ENCODE measurements around the gene CSNK2A3. TPM values are rescaled to one million over a fixed set of nuclear protein-coding genes. Genes with fewer than 3 reads are reported as not detected.
A peak's percentile ranks its signal among the peaks of the same experiment; 100 is the strongest.
"Not testable (repeated sequence)": the region's sequence is repeated elsewhere in the genome, so short reads cannot be mapped to it uniquely, and the experiment has no call there.

Gene CSNK2A3
- total RNA-seq = 1 to 10 TPM; 1.8 to 2.5 TPM

GRCh38 chr11:11352878-11353277 is at the start of gene CSNK2A3:
Gene CSNK2A3 (minus strand): TSS chr11:11353250. CDS start chr11:11353119, 131 bp downstream.
- intact Hi-C loops (cut with micrococcal nuclease); H3K4me1 Mint-ChIP-seq (ENCODE audit: low read depth); H3K36me3 Mint-ChIP-seq (ENCODE audit: low read depth); CTCF ChIA-PET; H3K9me3 Mint-ChIP-seq; DNase-seq; H3K27me3 Mint-ChIP-seq (ENCODE audit: low read depth); H3K27ac Mint-ChIP-seq; H3K4me3 Mint-ChIP-seq: not testable (repeated sequence)

GRCh38 chr11:11401960-11402535 is 49.0 kb upstream of the CSNK2A3 start:
- no peak for DNase-seq
- no peaks in the 10 kb centered on the region for H3K36me3 Mint-ChIP-seq (ENCODE audit: low read depth)
- H3K4me3 Mint-ChIP-seq = no peak overlapping the region
- H3K9me3 Mint-ChIP-seq = no peaks in the 10 kb centered on the region
- CTCF ChIA-PET = no interaction called here
- intact Hi-C loops (cut with micrococcal nuclease) = loop anchor here (2.0 kb wide), 1 partner anchor 385 kb away; no protein-coding TSS in a partner anchor
- H3K27ac Mint-ChIP-seq = no peak overlapping the region
- peaks cover 4% of the 10 kb centered on the region for H3K27me3 Mint-ChIP-seq (ENCODE audit: low read depth)
- no peaks in the 10 kb centered on the region for H3K4me1 Mint-ChIP-seq (ENCODE audit: low read depth)

DNA sequence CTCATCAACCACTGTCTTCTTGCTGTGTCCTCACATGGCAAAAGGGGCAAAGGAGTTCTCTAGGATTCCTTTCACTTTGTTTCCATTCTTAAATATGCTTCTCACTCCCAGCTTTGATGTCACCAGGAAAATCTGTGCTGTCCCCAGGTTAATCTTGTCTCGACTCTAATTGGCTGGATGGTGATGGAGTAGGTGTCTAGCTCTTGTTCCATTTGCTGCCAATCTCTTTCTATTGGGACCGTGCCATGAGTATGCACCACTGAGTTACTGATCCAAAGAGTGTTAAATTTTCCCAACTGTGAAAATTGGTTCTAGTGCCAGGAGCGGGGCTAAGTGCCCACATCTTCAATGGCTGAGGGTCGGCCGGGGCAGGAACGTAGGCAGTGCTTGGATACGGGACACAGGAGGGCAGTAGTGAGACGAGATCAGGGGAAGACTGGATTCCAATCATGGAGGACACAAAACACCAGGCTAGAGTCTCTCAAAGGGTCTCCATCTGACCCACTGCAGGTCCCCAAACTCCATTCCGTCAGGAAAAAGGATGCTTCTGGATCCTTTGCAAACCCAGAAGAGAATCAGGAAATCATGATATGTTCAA is 47.7 kb upstream of the CSNK2A3 start:
- CTCF ChIA-PET = no interaction called here
- no peaks in the 10 kb centered on the region for H3K9me3 Mint-ChIP-seq
- peaks cover 4% of the 10 kb centered on the region for H3K27me3 Mint-ChIP-seq (ENCODE audit: low read depth)
- H3K27ac Mint-ChIP-seq = no peak overlapping the region
- intact Hi-C loops (cut with micrococcal nuclease) = loop anchor here (2.0 kb wide), 1 partner anchor 386 kb away; no protein-coding TSS in a partner anchor
- H3K4me1 Mint-ChIP-seq (ENCODE audit: low read depth) = no peaks in the 10 kb centered on the region
- peak; percentile 10 for DNase-seq
- H3K36me3 Mint-ChIP-seq (ENCODE audit: low read depth) = no peaks in the 10 kb centered on the region
- no peak overlapping the region for H3K4me3 Mint-ChIP-seq

GRCh38 chr11:11400121-11400520 is 47.1 kb upstream of the CSNK2A3 start:
- no peaks in the 10 kb centered on the region for H3K4me1 Mint-ChIP-seq (ENCODE audit: low read depth)
- peaks cover 2% of the 10 kb centered on the region for H3K27me3 Mint-ChIP-seq (ENCODE audit: low read depth)

DNA sequence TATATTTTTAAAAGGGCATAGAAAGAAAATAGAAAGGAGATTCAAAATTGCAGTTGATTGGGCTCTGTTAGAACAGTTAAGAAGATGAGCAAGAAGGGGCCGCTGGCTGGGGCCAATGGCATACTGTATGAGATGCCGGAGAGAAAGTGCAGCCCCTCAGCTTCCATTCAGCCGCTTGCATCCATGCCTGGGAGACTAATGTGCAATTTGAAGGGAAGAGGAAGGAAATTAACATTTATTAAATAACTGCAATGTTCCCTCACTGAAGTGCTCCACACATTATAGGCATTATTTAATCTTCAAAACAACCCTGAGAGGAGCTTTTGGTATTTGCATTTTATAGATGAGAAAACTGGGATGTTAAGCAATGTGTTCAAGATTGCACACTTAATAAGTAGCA is 44.7 kb upstream of the CSNK2A3 start:
- no peak overlapping the region for H3K27ac Mint-ChIP-seq
- DNase-seq = no peak
- H3K9me3 Mint-ChIP-seq = no peaks in the 10 kb centered on the region
- no peaks in the 10 kb centered on the region for H3K4me1 Mint-ChIP-seq (ENCODE audit: low read depth)
- no peak overlapping the region for H3K4me3 Mint-ChIP-seq
- intact Hi-C loops (cut with micrococcal nuclease) = no loop called here
- no peaks in the 10 kb centered on the region for H3K36me3 Mint-ChIP-seq (ENCODE audit: low read depth)
- H3K27me3 Mint-ChIP-seq (ENCODE audit: low read depth) = no peaks in the 10 kb centered on the region
- CTCF ChIA-PET = no interaction called here

More at GRCh38 chr11:11400121-11400520, 47.1 kb upstream of the CSNK2A3 start:
- no peaks in the 10 kb centered on the region for H3K9me3 Mint-ChIP-seq
- H3K27ac Mint-ChIP-seq = no peak overlapping the region
- intact Hi-C loops (cut with micrococcal nuclease) = loop anchor here (2.0 kb wide), 1 partner anchor 387 kb away; no protein-coding TSS in a partner anchor
- H3K36me3 Mint-ChIP-seq (ENCODE audit: low read depth) = no peaks in the 10 kb centered on the region
- CTCF ChIA-PET = interaction anchor here (0.6 kb wide), 1 partner anchor 386 kb away, joined by 4 read pairs; no protein-coding TSS in a partner anchor
- no peak for DNase-seq
- no peak overlapping the region for H3K4me3 Mint-ChIP-seq

- H3K4me1 Mint-ChIP-seq (ENCODE audit: low read depth) = no peaks in the 10 kb centered on the region
- no peak for DNase-seq
- H3K27ac Mint-ChIP-seq = no peak overlapping the region
- intact Hi-C loops (cut with micrococcal nuclease) = no loop called here
- H3K4me3 Mint-ChIP-seq = no peak overlapping the region
- CTCF ChIA-PET = no interaction called here
- no peaks in the 10 kb centered on the region for H3K9me3 Mint-ChIP-seq
- H3K27me3 Mint-ChIP-seq (ENCODE audit: low read depth) = no peaks in the 10 kb centered on the region
- H3K36me3 Mint-ChIP-seq (ENCODE audit: low read depth) = no peaks in the 10 kb centered on the region
Observed at GRCh38 chr11:11397036-11397415, 44.0 kb upstream of the CSNK2A3 start.

- Mint-ChIP-seq H3K36me3 (ENCODE audit: low read depth) (no peaks in the 10 kb centered on the region), H3K27ac (no peak overlapping the region), H3K4me3 (no peak overlapping the region), H3K9me3 (no peaks in the 10 kb centered on the region), H3K4me1 (ENCODE audit: low read depth) (no peaks in the 10 kb centered on the region), H3K27me3 (ENCODE audit: low read depth) (no peaks in the 10 kb centered on the region)
- DNase-seq = no peak
- intact Hi-C loops (cut with micrococcal nuclease) = no loop called here
- CTCF ChIA-PET = no interaction called here
Observed at GRCh38 chr11:11396301-11397035, 43.4 kb upstream of the CSNK2A3 start.

GRCh38 chr11:11395126-11395525 is 42.1 kb upstream of the CSNK2A3 start:
- DNase-seq = no peak
- no peaks in the 10 kb centered on the region for H3K9me3 Mint-ChIP-seq
- CTCF ChIA-PET = no interaction called here
- no peaks in the 10 kb centered on the region for H3K36me3 Mint-ChIP-seq (ENCODE audit: low read depth)
- H3K27ac Mint-ChIP-seq = no peak overlapping the region
- intact Hi-C loops (cut with micrococcal nuclease) = no loop called here
- H3K4me1 Mint-ChIP-seq (ENCODE audit: low read depth) = no peaks in the 10 kb centered on the region
- no peaks in the 10 kb centered on the region for H3K27me3 Mint-ChIP-seq (ENCODE audit: low read depth)
- H3K4me3 Mint-ChIP-seq = no peak overlapping the region

DNA sequence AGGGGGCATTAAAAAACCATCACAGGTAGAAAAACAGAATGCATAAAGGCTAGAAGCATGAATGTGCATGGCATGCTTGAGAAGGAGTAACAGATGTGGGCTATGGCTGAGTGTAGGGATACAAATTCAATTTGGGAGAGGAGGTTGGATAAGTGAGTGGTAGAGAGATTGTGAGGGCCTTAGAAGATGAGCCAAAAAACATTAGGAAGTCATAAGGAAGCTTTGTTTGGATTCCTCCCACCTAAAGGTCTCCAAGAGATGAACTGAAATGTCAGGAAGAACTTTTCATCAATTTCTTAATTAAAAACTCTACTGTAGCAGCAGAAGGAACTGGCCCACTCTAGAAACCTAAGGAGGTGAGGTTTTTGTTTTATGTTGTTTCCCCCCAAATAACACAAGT is 41.2 kb upstream of the CSNK2A3 start:
- H3K9me3 Mint-ChIP-seq = no peaks in the 10 kb centered on the region
- intact Hi-C loops (cut with micrococcal nuclease) = no loop called here
- peaks cover 3% of the 10 kb centered on the region for H3K27me3 Mint-ChIP-seq (ENCODE audit: low read depth)
- CTCF ChIA-PET = no interaction called here
- no peak for DNase-seq
- no peak overlapping the region for H3K4me3 Mint-ChIP-seq
- H3K4me1 Mint-ChIP-seq (ENCODE audit: low read depth) = no peaks in the 10 kb centered on the region
- no peak overlapping the region for H3K27ac Mint-ChIP-seq
- H3K36me3 Mint-ChIP-seq (ENCODE audit: low read depth) = no peaks in the 10 kb centered on the region

DNA sequence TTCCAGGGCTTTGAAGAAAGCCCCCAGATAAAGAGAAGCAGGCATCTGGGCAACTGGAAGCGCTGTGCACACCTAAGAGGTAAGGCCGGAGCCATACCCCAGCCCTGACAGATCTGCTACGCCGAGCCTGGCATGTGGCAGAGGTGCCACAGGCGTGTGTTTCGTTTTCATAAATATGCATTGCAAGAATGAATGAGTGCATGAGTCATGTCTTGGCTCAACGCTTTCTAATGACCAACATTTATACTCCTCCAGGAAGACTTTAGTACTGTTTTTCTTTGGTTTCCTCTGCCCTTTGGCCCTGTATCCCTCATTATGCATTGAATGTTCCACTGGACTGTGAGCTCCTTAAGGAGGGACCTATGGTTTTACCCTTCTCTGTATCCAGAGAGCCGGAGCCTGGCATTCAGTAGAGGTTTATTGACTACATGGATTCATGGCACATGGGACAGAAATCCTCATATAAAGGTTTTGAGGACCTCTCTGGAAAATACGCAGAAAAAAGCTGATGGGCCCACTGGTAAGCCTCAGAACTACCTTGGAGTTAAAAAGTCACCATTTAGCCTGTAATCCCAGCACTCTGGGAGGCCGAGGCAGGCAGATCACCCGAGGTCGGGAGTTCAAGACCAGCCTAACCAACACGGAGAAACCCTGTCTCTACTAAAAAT is 38.9 kb upstream of the CSNK2A3 start:
- no peaks in the 10 kb centered on the region for H3K9me3 Mint-ChIP-seq
- peaks cover 4% of the 10 kb centered on the region for H3K27me3 Mint-ChIP-seq (ENCODE audit: low read depth)
- no peaks in the 10 kb centered on the region for H3K4me1 Mint-ChIP-seq (ENCODE audit: low read depth)
- intact Hi-C loops (cut with micrococcal nuclease) = no loop called here
- CTCF ChIA-PET = no interaction called here
- H3K36me3 Mint-ChIP-seq (ENCODE audit: low read depth) = no peaks in the 10 kb centered on the region
- H3K27ac Mint-ChIP-seq = no peak overlapping the region
- no peak for DNase-seq
- H3K4me3 Mint-ChIP-seq = no peak overlapping the region

DNA sequence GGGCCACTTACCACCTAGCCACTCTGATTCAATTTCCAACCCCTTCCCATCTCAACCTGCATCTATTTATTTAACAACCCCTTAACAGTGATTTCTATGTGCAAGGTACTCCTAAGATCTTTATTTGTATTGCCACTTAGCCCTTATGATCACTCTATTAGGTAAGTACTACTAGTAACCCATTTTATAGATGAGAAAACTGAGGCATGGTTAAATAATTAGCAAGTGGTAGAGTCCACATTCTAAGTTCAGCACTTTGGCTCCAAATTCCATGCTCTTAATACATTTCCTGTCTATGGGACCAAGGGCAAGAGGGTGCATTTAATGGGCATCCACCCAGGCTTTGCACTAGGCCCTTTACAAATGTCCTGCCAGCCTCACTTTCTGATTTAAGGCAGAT is 38.1 kb upstream of the CSNK2A3 start:
- no peak overlapping the region for H3K27ac Mint-ChIP-seq
- DNase-seq = no peak
- CTCF ChIA-PET = no interaction called here
- peaks cover 4% of the 10 kb centered on the region for H3K27me3 Mint-ChIP-seq (ENCODE audit: low read depth)
- H3K9me3 Mint-ChIP-seq = no peaks in the 10 kb centered on the region
- intact Hi-C loops (cut with micrococcal nuclease) = no loop called here
- no peaks in the 10 kb centered on the region for H3K4me1 Mint-ChIP-seq (ENCODE audit: low read depth)
- no peaks in the 10 kb centered on the region for H3K36me3 Mint-ChIP-seq (ENCODE audit: low read depth)
- H3K4me3 Mint-ChIP-seq = no peak overlapping the region

DNA sequence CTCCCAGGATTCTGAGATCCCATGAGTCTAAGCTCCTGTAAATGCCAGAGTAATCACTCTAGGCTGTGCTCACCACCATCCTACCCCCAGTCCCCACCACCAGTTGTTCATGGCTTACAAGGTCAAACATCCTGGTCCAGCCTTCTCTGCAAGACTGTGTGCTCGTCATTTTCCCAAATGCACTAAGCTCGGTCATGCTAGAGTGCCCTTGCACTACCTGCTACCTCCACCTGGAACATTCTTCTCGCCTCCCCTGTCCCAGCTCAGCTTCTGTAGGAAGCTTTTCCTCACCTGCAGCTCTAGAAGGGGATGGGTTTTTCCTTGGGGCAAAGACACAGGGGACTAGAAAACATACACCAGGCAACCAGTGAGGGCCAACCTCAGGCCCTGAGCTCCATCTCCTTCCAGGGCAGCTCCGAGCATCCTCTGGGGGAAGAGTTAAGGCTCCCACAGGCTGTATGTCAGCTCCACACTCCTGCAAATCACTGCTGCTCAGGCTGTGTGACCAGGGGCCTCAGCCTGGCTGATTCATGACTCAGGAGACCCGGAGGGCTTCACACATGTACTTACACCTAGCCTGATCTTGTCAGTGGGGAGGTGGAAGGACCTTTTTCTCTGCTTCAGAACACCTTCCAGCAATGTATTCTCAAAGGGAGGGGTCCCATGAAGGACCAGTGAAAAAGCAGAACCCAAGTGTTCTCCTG is 37.2 kb upstream of the CSNK2A3 start:
- H3K4me1 Mint-ChIP-seq (ENCODE audit: low read depth) = no peaks in the 10 kb centered on the region
- DNase-seq = no peak
- no peaks in the 10 kb centered on the region for H3K36me3 Mint-ChIP-seq (ENCODE audit: low read depth)
- CTCF ChIA-PET = no interaction called here
- no peak overlapping the region for H3K27ac Mint-ChIP-seq
- no peak overlapping the region for H3K4me3 Mint-ChIP-seq
- peaks cover 4% of the 10 kb centered on the region for H3K27me3 Mint-ChIP-seq (ENCODE audit: low read depth)
- H3K9me3 Mint-ChIP-seq = no peaks in the 10 kb centered on the region
- intact Hi-C loops (cut with micrococcal nuclease) = no loop called here

Data from activated naive CD4-positive, alpha-beta T cell treated with anti-CD3 and anti-CD28 coated beads for 36 hours (primary cell).